ENCODE measurements around the gene TYR. TPM values are rescaled to one million over a fixed set of nuclear protein-coding genes. Genes with fewer than 3 reads are reported as not detected.

The TYR gene
- total RNA-seq: 65.3 TPM

DNA sequence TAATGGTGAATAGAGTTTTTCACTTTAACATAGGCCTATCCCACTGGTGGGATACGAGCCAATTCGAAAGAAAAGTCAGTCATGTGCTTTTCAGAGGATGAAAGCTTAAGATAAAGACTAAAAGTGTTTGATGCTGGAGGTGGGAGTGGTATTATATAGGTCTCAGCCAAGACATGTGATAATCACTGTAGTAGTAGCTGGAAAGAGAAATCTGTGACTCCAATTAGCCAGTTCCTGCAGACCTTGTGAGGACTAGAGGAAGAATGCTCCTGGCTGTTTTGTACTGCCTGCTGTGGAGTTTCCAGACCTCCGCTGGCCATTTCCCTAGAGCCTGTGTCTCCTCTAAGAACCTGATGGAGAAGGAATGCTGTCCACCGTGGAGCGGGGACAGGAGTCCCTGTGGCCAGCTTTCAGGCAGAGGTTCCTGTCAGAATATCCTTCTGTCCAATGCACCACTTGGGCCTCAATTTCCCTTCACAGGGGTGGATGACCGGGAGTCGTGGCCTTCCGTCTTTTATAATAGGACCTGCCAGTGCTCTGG, at the start of gene TYR:
TYR (plus strand) TSS at position 185 of the 541 bp plus-strand sequence; CDS start at position 264, 79 bp downstream.

Other genes with a start within 250 kb of the TYR start
- gene GRM5, start 111.9 kb upstream of the TYR start, total RNA-seq: 13.1 TPM

All from camera-type eye (tissue), 1 donor.